Right lung (tissue), 5 donors: ENCODE measurements around the gene RRAD. TPM values are rescaled to one million over a fixed set of nuclear protein-coding genes. Genes with fewer than 3 reads are reported as not detected.

Experiments used
- DNase-seq, 2 donors: peaks; one replicate each; pipeline ENCODE4 v3.0.0-alpha.2; 2013
- polyA plus RNA-seq, 5 donors: library from polyadenylated mRNA; unstranded; fragments of 120-200 nt; gene quantifications; one replicate each; pipeline versions ENCODE4 v1.2.1 to v1.2.3, GENCODE V29; 2013; ENCODE audit warnings: inconsistent platforms in 1 of 5, low replicate concordance in 1 of 5; ENCODE audit not compliant: insufficient read length in 5 of 5, insufficient read depth in 1 of 5

The RRAD gene
- polyA plus RNA-seq, 5 donors, result 6.7 to 10.7 (median 9.6) TPM

- DNase-seq, result no peak
Observed at GRCh38 chr16:66882702-66883101, 42.6 kb downstream of the RRAD start.

- no peak for DNase-seq
Observed at GRCh38 chr16:66881964-66882508, 43.3 kb downstream of the RRAD start.

- DNase-seq, result no peak
Observed at GRCh38 chr16:66881560-66881959, 43.8 kb downstream of the RRAD start.

GRCh38 chr16:66881014-66881417 lies 44.3 kb downstream of the RRAD start:
- no peak for DNase-seq

- DNase-seq, result peak; percentile 92
Observed at GRCh38 chr16:66880288-66881013, 44.9 kb downstream of the RRAD start, which contains the start of gene PDP2. Gene PDP2 (plus strand): TSS chr16:66880515. CDS start chr16:66884285, 3,770 bp downstream.

- no peak for DNase-seq
Observed at GRCh38 chr16:66878067-66878466, 47.3 kb downstream of the RRAD start.

- DNase-seq, result no peak
Observed at GRCh38 chr16:66874079-66874775, 51.1 kb downstream of the RRAD start.

- no peak for DNase-seq
Observed at GRCh38 chr16:66873685-66874055, 51.7 kb downstream of the RRAD start.

GRCh38 chr16:66872943-66873684 lies 52.2 kb downstream of the RRAD start:
- peak; percentile 69 to 79 for DNase-seq

- DNase-seq, result no peak
Observed at GRCh38 chr16:66872559-66872942, 52.8 kb downstream of the RRAD start.

GRCh38 chr16:66871840-66872239 lies 53.5 kb downstream of the RRAD start:
- DNase-seq, result no peak

Other genes starting within 250 kb of the RRAD start
- gene CMTM4, start 228.8 kb downstream of the RRAD start, polyA plus RNA-seq, result 10 to 100 TPM; 21.1 to 36.4 (median 27.7) TPM
- gene DYNC1LI2, start 173.9 kb downstream of the RRAD start, polyA plus RNA-seq, result 100 to 1,000 TPM; 114 to 161 (median 144) TPM
- under 1 TPM in 3 of 5 donors, not detected in 2; 0.05 to 0.23 (median 0.10) TPM for gene TERB1, start 124.0 kb downstream of the RRAD start, polyA plus RNA-seq
- gene NAE1, start 94.6 kb downstream of the RRAD start, polyA plus RNA-seq, result 100 to 1,000 TPM in 1 of 5 donors, 10 to 100 TPM in 4; 62.2 to 105 (median 90.3) TPM
- under 1 TPM in 1 of 5 donors, not detected in 4; 0.06 TPM for gene CA7, start 81.1 kb downstream of the RRAD start, polyA plus RNA-seq
- gene PDP2, start 45.0 kb downstream of the RRAD start, polyA plus RNA-seq, result 1 to 10 TPM; 5.8 to 9.3 (median 8.9) TPM
- 10 to 100 TPM; 22.5 to 66.6 (median 37.7) TPM for gene CDH16, start 6.7 kb downstream of the RRAD start, polyA plus RNA-seq
- gene CIAO2B, start 8.9 kb upstream of the RRAD start, polyA plus RNA-seq, result 10 to 100 TPM; 65.0 to 98.6 (median 80.7) TPM
- 10 to 100 TPM; 30.8 to 37.9 (median 36.0) TPM for gene CES2, start 10.0 kb upstream of the RRAD start, polyA plus RNA-seq
- gene CES3, start 35.7 kb upstream of the RRAD start, polyA plus RNA-seq, result 1 to 10 TPM; 4.0 to 5.6 (median 4.2) TPM
- gene CES4A, start 63.1 kb upstream of the RRAD start, polyA plus RNA-seq, result 10 to 100 TPM in 1 of 5 donors, 1 to 10 TPM in 4; 6.2 to 11.9 (median 7.3) TPM
- 10 to 100 TPM; 55.5 to 65.8 (median 61.0) TPM for gene CBFB, start 103.6 kb upstream of the RRAD start, polyA plus RNA-seq
- 10 to 100 TPM; 21.1 to 25.8 (median 23.0) TPM for gene PHAF1, start 184.4 kb upstream of the RRAD start, polyA plus RNA-seq
- gene B3GNT9, start 225.5 kb upstream of the RRAD start, polyA plus RNA-seq, result 10 to 100 TPM; 16.4 to 30.4 (median 18.7) TPM
- gene TRADD, start 234.4 kb upstream of the RRAD start, polyA plus RNA-seq, result 10 to 100 TPM in 2 of 5 donors, 1 to 10 TPM in 3; 5.0 to 12.0 (median 7.0) TPM
- 1 to 10 TPM; 1.5 to 4.0 (median 3.6) TPM for gene FBXL8, start 234.4 kb upstream of the RRAD start, polyA plus RNA-seq
- gene HSF4, start 239.2 kb upstream of the RRAD start, polyA plus RNA-seq, result 1 to 10 TPM; 3.6 to 5.9 (median 4.4) TPM
- 10 to 100 TPM in 4 of 5 donors, 1 to 10 TPM in 1; 9.5 to 17.9 (median 17.0) TPM for gene NOL3, start 245.0 kb upstream of the RRAD start, polyA plus RNA-seq